ENCODE results near the gene RAB24. TPM values are rescaled to one million over a fixed set of nuclear protein-coding genes. Genes with fewer than 3 reads are reported as not detected.

RAB24 gene
- total RNA-seq, 3 donors from 2014 or later, result 23.4 to 33.1 (median 29.5) TPM

DNA sequence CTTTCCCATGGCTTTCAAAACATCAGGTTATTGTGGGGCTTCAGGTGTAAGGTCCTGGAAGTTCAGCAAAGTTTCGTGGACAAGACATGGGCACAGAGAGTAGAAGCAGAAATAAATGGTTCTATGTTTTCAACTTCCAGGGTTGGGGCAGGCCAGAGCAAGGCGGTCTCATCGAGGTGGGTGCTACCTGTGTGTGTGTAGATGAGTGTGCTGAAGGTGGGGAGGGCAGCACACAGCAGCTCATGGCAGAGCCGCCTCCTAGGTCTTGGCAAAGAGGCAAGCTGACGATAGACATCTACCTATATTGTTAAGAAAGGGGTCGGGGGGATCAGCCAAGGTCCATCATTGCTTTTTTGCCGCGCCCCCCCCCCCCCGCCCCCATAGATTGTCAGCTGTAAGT lies 3.8 kb downstream of the RAB24 start:
- Histone ChIP-seq H3K9me3 (no peaks in the 10 kb centered on the region), H3K36me3 (ENCODE audit: low read depth) (no peaks in the 10 kb centered on the region), H3K4me1 (ENCODE audit: low read depth) (peaks cover 44% of the 10 kb centered on the region), H3K4me3 (no peak overlapping the region)
- ATAC-seq (no peak), DNase-seq (no peak)
- TF ChIP-seq, protein P1, sequence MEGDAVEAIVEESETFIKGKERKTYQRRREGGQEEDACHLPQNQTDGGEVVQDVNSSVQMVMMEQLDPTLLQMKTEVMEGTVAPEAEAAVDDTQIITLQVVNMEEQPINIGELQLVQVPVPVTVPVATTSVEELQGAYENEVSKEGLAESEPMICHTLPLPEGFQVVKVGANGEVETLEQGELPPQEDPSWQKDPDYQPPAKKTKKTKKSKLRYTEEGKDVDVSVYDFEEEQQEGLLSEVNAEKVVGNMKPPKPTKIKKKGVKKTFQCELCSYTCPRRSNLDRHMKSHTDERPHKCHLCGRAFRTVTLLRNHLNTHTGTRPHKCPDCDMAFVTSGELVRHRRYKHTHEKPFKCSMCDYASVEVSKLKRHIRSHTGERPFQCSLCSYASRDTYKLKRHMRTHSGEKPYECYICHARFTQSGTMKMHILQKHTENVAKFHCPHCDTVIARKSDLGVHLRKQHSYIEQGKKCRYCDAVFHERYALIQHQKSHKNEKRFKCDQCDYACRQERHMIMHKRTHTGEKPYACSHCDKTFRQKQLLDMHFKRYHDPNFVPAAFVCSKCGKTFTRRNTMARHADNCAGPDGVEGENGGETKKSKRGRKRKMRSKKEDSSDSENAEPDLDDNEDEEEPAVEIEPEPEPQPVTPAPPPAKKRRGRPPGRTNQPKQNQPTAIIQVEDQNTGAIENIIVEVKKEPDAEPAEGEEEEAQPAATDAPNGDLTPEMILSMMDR (IDR thresholded peaks at IDR 0.05), result no peak
- intact Hi-C loops (cut with DNase I, micrococcal nuclease), result no loop called here

DNA sequence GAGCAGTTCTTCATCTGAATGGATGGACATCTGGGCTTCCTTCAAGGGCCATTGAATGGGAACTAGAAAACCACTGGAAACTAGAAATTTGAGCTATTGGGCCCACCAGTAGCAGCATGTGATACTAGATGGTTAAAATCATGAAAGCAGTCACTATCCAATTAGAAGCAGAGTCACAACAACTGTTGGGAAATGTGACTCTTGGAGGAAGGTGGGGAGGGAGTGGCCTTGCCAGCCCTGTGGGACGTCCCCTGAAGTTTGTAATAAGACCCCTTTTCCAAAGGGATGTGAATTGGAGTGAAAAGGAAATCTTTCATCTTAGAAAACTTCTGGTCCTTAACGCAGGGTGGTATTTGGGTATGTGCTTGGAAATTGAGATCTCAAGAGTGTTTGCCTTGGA lies 5.6 kb downstream of the RAB24 start:
- H3K4me1 ChIP-seq (ENCODE audit: low read depth), result peaks cover 42% of the 10 kb centered on the region
- no peak for ATAC-seq
- DNase-seq, result no peak
- intact Hi-C loops (cut with DNase I, micrococcal nuclease), result no loop called here
- no peaks in the 10 kb centered on the region for H3K9me3 ChIP-seq
- TF ChIP-seq, protein P1 (IDR thresholded peaks at IDR 0.05), result no peak
- H3K36me3 ChIP-seq (ENCODE audit: low read depth), result peaks cover 9% of the 10 kb centered on the region
- no peak overlapping the region for H3K4me3 ChIP-seq

DNA sequence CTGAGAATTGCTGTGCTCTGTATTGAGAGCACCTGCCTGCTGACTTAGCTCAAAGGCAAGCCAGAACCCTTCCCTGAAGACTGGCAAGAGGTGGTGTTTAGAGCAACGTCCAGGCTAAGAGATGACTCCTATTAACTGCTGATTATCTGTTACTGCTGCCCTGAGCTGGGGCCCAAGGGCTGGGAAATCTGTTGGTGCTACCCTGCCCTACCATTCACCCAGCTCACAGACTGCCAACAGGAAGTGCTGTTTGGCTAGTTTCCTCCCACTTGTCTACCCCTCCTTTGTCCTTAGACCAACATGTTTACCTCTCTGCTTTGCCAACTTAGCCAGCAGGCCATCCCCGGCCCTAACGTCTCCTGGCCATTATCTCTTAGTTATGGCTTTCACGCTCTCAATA lies 6.9 kb downstream of the RAB24 start:
- Histone ChIP-seq H3K4me3 (no peak overlapping the region), H3K9me3 (no peaks in the 10 kb centered on the region), H3K4me1 (ENCODE audit: low read depth) (peaks cover 30% of the 10 kb centered on the region), H3K36me3 (ENCODE audit: low read depth) (peaks cover 9% of the 10 kb centered on the region)
- TF ChIP-seq, protein P1 (IDR thresholded peaks at IDR 0.05), result no peak
- ATAC-seq (peak; percentile 31), DNase-seq (no peak)
- intact Hi-C loops (cut with DNase I, micrococcal nuclease), result no loop called here

DNA sequence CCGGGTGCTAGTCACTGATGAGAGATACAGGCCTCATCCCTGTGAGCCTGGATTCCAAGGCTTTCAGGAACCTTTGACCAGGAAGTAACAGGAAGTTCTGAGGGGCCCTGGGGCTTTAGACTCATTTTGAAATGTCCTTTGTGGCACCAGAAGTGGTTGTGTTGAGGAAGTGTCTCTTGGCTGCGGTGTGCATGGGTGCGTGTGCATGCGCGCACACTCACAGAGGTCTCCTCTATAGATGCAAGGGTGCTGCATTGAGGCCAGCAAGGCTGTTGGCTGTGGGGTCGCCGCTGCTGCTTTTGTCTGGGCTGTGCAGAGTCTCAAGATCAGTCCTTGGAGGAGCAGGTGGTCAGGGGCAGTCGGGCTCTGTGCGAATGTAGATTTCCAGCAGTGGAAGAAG lies 7.6 kb downstream of the RAB24 start:
- intact Hi-C loops (cut with DNase I, micrococcal nuclease), result no loop called here
- TF ChIP-seq, protein P1 (IDR thresholded peaks at IDR 0.05), result no peak

DNA sequence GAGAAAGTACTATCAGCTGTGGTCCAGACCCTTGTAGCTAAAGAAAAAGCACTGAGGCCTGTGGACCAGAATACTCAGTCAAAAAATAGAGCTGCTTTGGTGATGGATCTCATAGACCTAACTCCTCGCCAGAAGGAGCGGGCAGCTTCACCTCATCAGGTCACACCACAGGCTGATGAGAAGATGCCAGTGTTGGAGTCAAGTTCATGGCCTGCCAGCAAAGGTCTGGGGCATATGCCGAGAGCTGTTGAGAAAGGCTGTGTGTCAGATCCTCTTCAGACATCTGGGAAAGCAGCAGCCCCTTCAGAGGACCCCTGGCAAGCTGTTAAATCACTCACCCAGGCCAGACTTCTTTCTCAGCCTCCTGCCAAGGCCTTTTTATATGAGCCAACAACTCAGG lies 8.9 kb downstream of the RAB24 start:
- ATAC-seq, result no peak
- intact Hi-C loops (cut with DNase I, micrococcal nuclease), result no loop called here
- TF ChIP-seq, protein P1 (IDR thresholded peaks at IDR 0.05), result no peak
- DNase-seq, result no peak
- Histone ChIP-seq H3K4me1 (ENCODE audit: low read depth) (peaks cover 10% of the 10 kb centered on the region), H3K9me3 (no peaks in the 10 kb centered on the region), H3K4me3 (no peak overlapping the region), H3K36me3 (ENCODE audit: low read depth) (peaks cover 9% of the 10 kb centered on the region)

More for the DNA sequence above, 7.6 kb downstream of the RAB24 start:
- Histone ChIP-seq H3K4me1 (ENCODE audit: low read depth) (peaks cover 23% of the 10 kb centered on the region), H3K9me3 (no peaks in the 10 kb centered on the region), H3K36me3 (ENCODE audit: low read depth) (peaks cover 9% of the 10 kb centered on the region), H3K4me3 (no peak overlapping the region)
- no peak for DNase-seq
- ATAC-seq, result peak; percentile 2

All from mucosa of descending colon (tissue), 3 donors.